PC-9 (cell line): ENCODE data around the gene KRT82. TPM values are rescaled to one million over a fixed set of nuclear protein-coding genes. Genes with fewer than 3 reads are reported as not detected.

Experiments used
- BruUV-seq: library from RNA; stranded (reverse); fragments of 400-500 nt; replicated peaks from 2 replicates; lab custom pipeline; 2021; lab: Mats Ljungman, UMichigan
- CTCF ChIA-PET: fragments of 300-600 bp; sonication (Branson Sonifier 250); formaldehyde crosslinking; loops from one replicate; lab custom pipeline; 2022; ENCODE audit warnings: antibody characterized with exemption; lab: Charles Lee
- POLR2A ChIA-PET: fragments of 300-600 bp; sonication (Branson Sonifier 250); formaldehyde crosslinking; loops from one replicate; lab custom pipeline; 2022; ENCODE audit warnings: antibody characterized with exemption; ENCODE audit not compliant: unreplicated experiment; lab: Charles Lee
- DNase-seq, 2 experiments: peaks; one replicate each; pipeline versions ENCODE4 v3.0.0 to v3.0.0-alpha.2; 2015 to 2022; ENCODE audit warnings: mixed read lengths in 1 of 2
- H2AFZ ChIP-seq: fragments of 200-600 bp; sonication (generic); 2 replicates; pipeline ENCODE4 v1.8.1; 2017; ENCODE audit warnings: antibody characterized with exemption
- H3F3A ChIP-seq: fragments of 200-600 bp; sonication (generic); 2 replicates; pipeline ENCODE4 v1.8.1; 2017; ENCODE audit warnings: antibody characterized with exemption, mild to moderate bottlenecking, low read depth; ENCODE audit not compliant: insufficient read depth
- H3K27ac ChIP-seq: fragments of 200-600 bp; sonication (generic); 2 replicates; pipeline ENCODE4 v1.6.1; 2016; ENCODE audit warnings: mixed run types
- H3K27me3 ChIP-seq: fragments of 200-600 bp; sonication (generic); 2 replicates; pipeline ENCODE4 v1.6.1; 2016; ENCODE audit warnings: low read depth, mixed run types; ENCODE audit not compliant: insufficient read depth
- H3K36me3 ChIP-seq: fragments of 200-600 bp; sonication (generic); 2 replicates; pipeline ENCODE4 v1.6.1; 2016; ENCODE audit warnings: low read depth, mixed run types
- H3K4me1 ChIP-seq: fragments of 200-600 bp; sonication (generic); replicated peaks from 2 replicates; pipeline ENCODE4 v1.6.1; 2016; ENCODE audit warnings: mixed run types; ENCODE audit not compliant: insufficient read depth
- H3K4me2 ChIP-seq: fragments of 200-600 bp; sonication (generic); 2 replicates; pipeline ENCODE4 v1.6.1; 2017; ENCODE audit warnings: mixed run types
- H3K4me3 ChIP-seq: fragments of 200-600 bp; sonication (generic); 2 replicates; pipeline ENCODE4 v1.6.1; 2016; ENCODE audit warnings: mixed run types
- H3K79me2 ChIP-seq: fragments of 200-600 bp; sonication (generic); 2 replicates; pipeline ENCODE4 v1.6.1; 2017; ENCODE audit warnings: low read depth, mixed run types
- H3K9me2 ChIP-seq: fragments of 200-600 bp; sonication (generic); 2 replicates; pipeline ENCODE4 v1.8.1; 2017; ENCODE audit warnings: mild to moderate bottlenecking; ENCODE audit not compliant: insufficient read depth
- H3K9me3 ChIP-seq: fragments of 200-600 bp; sonication (generic); 2 replicates; pipeline ENCODE4 v1.8.1; 2016; ENCODE audit warnings: low read depth; ENCODE audit not compliant: insufficient read depth
- H4K20me1 ChIP-seq: fragments of 200-600 bp; sonication (generic); 2 replicates; pipeline ENCODE4 v1.8.1; 2017; ENCODE audit not compliant: insufficient read depth
- CTCF ChIP-seq: fragments of 200-600 bp; sonication (generic); conservative IDR thresholded peaks from 2 replicates; pipeline ENCODE4 v1.6.1; 2017; ENCODE audit warnings: mixed run types, antibody characterized with exemption, mild to moderate bottlenecking, moderate library complexity
- EZH2 ChIP-seq: fragments of 200-600 bp; sonication (generic); IDR thresholded peaks from 2 replicates; pipeline ENCODE4 v1.8.0; 2017; ENCODE audit warnings: antibody characterized with exemption, low read depth
- intact Hi-C: fragments of 100-400 bp; cut with micrococcal nuclease; formaldehyde crosslinking; loops from one replicate; pipeline ENCODE4 v1.10.0; 2022; ENCODE audit not compliant: unreplicated experiment
- total RNA-seq: library from RNA; stranded (reverse); gene quantifications from 2 replicates; pipeline ENCODE4 v1.2.3, GENCODE V29; 2021

The KRT82 gene
- total RNA-seq, 1 experiment from 2014 or later: not detected

- TF ChIP-seq CTCF (no peak), EZH2 (no peak)
- no peaks in the 10 kb centered on the region for H4K20me1 ChIP-seq
- POLR2A ChIA-PET: no interaction called here
- H3K27ac ChIP-seq: no peak overlapping the region
- intact Hi-C loops: no loop called here
- H3K9me2 ChIP-seq: no peaks in the 10 kb centered on the region
- H3K79me2 ChIP-seq: no peaks in the 10 kb centered on the region
- BruUV-seq: no TSS peak
- no peak overlapping the region for H3K4me2 ChIP-seq
- DNase-seq: no peak
- H2AFZ ChIP-seq: no peak overlapping the region
- no peaks in the 10 kb centered on the region for H3K9me3 ChIP-seq
- no peaks in the 10 kb centered on the region for H3K36me3 ChIP-seq
- H3K4me3 ChIP-seq: no peak overlapping the region
- CTCF ChIA-PET: interaction anchor here (0.7 kb wide), 1 partner anchor 69 kb away, joined by 17 read pairs; no protein-coding TSS in a partner anchor
- no peaks in the 10 kb centered on the region; the same call in 1 of the 2 replicates for H3F3A ChIP-seq
- no peaks in the 10 kb centered on the region for H3K4me1 ChIP-seq
- H3K27me3 ChIP-seq: no peaks in the 10 kb centered on the region
Observed at GRCh38 chr12:52389313-52390207, 16.6 kb downstream of the KRT82 start.

GRCh38 chr12:52387859-52388258 lies 18.3 kb downstream of the KRT82 start:
- no peaks in the 10 kb centered on the region for H3K4me1 ChIP-seq

GRCh38 chr12:52385226-52385702 lies 20.9 kb downstream of the KRT82 start, which contains the start of gene KRT84:
Gene KRT84, minus strand, starts transcription at chr12:52385652. Its CDS starts 67 bp downstream, at chr12:52385585.
- H3K4me3 ChIP-seq: no peak within 1 kb of the TSS
- ChIA-PET POLR2A (no interaction called here), CTCF (no interaction called here)
- intact Hi-C loops: no loop called here
- no peak within 1 kb of the TSS for H2AFZ ChIP-seq
- DNase-seq: no peak
- H3K9me2 ChIP-seq: no peaks in the 10 kb centered on the region
- H3K27ac ChIP-seq: no peak within 1 kb of the TSS
- BruUV-seq: no TSS peak
- no peaks in the 10 kb centered on the region for H3K9me3 ChIP-seq
- no peaks in the 10 kb centered on the region for H3F3A ChIP-seq
- TF ChIP-seq EZH2 (no peak), CTCF (no peak)
- no peaks in the 10 kb centered on the region for H4K20me1 ChIP-seq
- no peaks in the 10 kb centered on the region for H3K79me2 ChIP-seq
- no peaks in the 10 kb centered on the region for H3K4me1 ChIP-seq
- no peaks in the 10 kb centered on the region for H3K36me3 ChIP-seq
- no peak within 1 kb of the TSS for H3K4me2 ChIP-seq
- no peaks in the 10 kb centered on the region for H3K27me3 ChIP-seq

More at GRCh38 chr12:52387859-52388258, 18.3 kb downstream of the KRT82 start:
- H3K9me3 ChIP-seq: no peaks in the 10 kb centered on the region
- no peak overlapping the region for H3K4me3 ChIP-seq
- no peak overlapping the region for H3K4me2 ChIP-seq
- BruUV-seq: no TSS peak
- no peak for DNase-seq
- intact Hi-C loops: no loop called here
- no peaks in the 10 kb centered on the region for H3K79me2 ChIP-seq
- H4K20me1 ChIP-seq: no peaks in the 10 kb centered on the region
- H3K27me3 ChIP-seq: no peaks in the 10 kb centered on the region
- no peak for TF ChIP-seq EZH2
- TF ChIP-seq CTCF: no peak
- H3K36me3 ChIP-seq: no peaks in the 10 kb centered on the region
- no peaks in the 10 kb centered on the region for H3K9me2 ChIP-seq
- POLR2A ChIA-PET: no interaction called here
- no peak overlapping the region for H2AFZ ChIP-seq
- CTCF ChIA-PET: no interaction called here
- H3F3A ChIP-seq: no peaks in the 10 kb centered on the region; the same call in 1 of the 2 replicates
- H3K27ac ChIP-seq: no peak overlapping the region
